GM19455 (cell line): ENCODE results near the gene TPRN.

Experiments
- ATAC-seq: cut with Tn5 transposase; IDR thresholded peaks from one replicate; pipeline ENCODE4 v1.9.1; 2021; ENCODE audit not compliant: unreplicated experiment

The TPRN gene

GRCh38 chr9:137162505-137163364 is 37.8 kb downstream of the TPRN start:
- ATAC-seq = no peak

GRCh38 chr9:137161558-137162486 is 38.7 kb downstream of the TPRN start:
- ATAC-seq = no peak

GRCh38 chr9:137160716-137161557 is 39.6 kb downstream of the TPRN start:
- ATAC-seq = no peak

- no peak for ATAC-seq
Observed at GRCh38 chr9:137160054-137160425, 40.5 kb downstream of the TPRN start.

- ATAC-seq = no peak
Observed at GRCh38 chr9:137159105-137160053, 41.2 kb downstream of the TPRN start.

- no peak for ATAC-seq
Observed at GRCh38 chr9:137158625-137159024, 41.9 kb downstream of the TPRN start.

GRCh38 chr9:137157618-137158415 is 42.7 kb downstream of the TPRN start:
- ATAC-seq = no peak

GRCh38 chr9:137156567-137157375 is 43.8 kb downstream of the TPRN start:
- no peak for ATAC-seq

- ATAC-seq = no peak
Observed at GRCh38 chr9:137152844-137153405, 47.6 kb downstream of the TPRN start.

GRCh38 chr9:137150617-137151457 is 49.7 kb downstream of the TPRN start:
- no peak for ATAC-seq

- no peak for ATAC-seq
Observed at GRCh38 chr9:137149942-137150616, 50.5 kb downstream of the TPRN start.

GRCh38 chr9:137149363-137149762 is 51.2 kb downstream of the TPRN start:
- ATAC-seq = no peak

GRCh38 chr9:137148661-137149060 is 51.9 kb downstream of the TPRN start:
- no peak for ATAC-seq

GRCh38 chr9:137148242-137148641 is 52.3 kb downstream of the TPRN start:
- no peak for ATAC-seq

- no peak for ATAC-seq
Observed at GRCh38 chr9:137147793-137148160, 52.8 kb downstream of the TPRN start.

- no peak for ATAC-seq
Observed at GRCh38 chr9:137147091-137147792, 53.3 kb downstream of the TPRN start.
